ENCODE results near the gene PAFAH1B1. TPM values are rescaled to one million over a fixed set of nuclear protein-coding genes. Genes with fewer than 3 reads are reported as not detected.
"Not testable (repeated sequence)": the region's sequence is repeated elsewhere in the genome, so short reads cannot be mapped to it uniquely, and the experiment has no call there.

Gene PAFAH1B1
- total and polyA plus RNA-seq, 4 donors = 121 to 334 (median 230) TPM

GRCh38 chr17:2649191-2649590, 55.7 kb downstream of the PAFAH1B1 start:
- Histone ChIP-seq H3K27ac (ENCODE audit: low read depth, low read length) (no peak overlapping the region), H3K27me3 (ENCODE audit: control insufficient read depth, insufficient read depth, low read length) (no peaks in the 10 kb centered on the region), H3K4me3 (ENCODE audit: low read depth, low read length) (no peak overlapping the region), H3K36me3 (ENCODE audit: control insufficient read depth, insufficient read depth, low read length) (peaks cover 15% of the 10 kb centered on the region), H3K9me3 (ENCODE audit: control insufficient read depth, insufficient read depth, low read length) (no peaks in the 10 kb centered on the region), H3K4me1 (ENCODE audit: control insufficient read depth, insufficient read depth, low read length) (no peaks in the 10 kb centered on the region)
- DNase-seq (ENCODE audit: low read depth in 4 of 6, low spot score in 6 of 6) = no peak
- 100% methylated on average over 2 of the region's 11 CpGs for WGBS (ENCODE audit: insufficient coverage)

GRCh38 chr17:2652911-2653310, 59.5 kb downstream of the PAFAH1B1 start:
- H3K27me3 ChIP-seq (ENCODE audit: control insufficient read depth, insufficient read depth, low read length); H3K4me1 ChIP-seq (ENCODE audit: control insufficient read depth, insufficient read depth, low read length); H3K9me3 ChIP-seq (ENCODE audit: control insufficient read depth, insufficient read depth, low read length); H3K27ac ChIP-seq (ENCODE audit: low read depth, low read length); H3K4me3 ChIP-seq (ENCODE audit: low read depth, low read length); DNase-seq (ENCODE audit: low read depth in 4 of 6, low spot score in 6 of 6): not testable (repeated sequence)
- WGBS (ENCODE audit: insufficient coverage) = no CpG with 5 or more reads among the region's 3 CpGs
- peaks cover 14% of the 10 kb centered on the region for H3K36me3 ChIP-seq (ENCODE audit: control insufficient read depth, insufficient read depth, low read length)

- Histone ChIP-seq H3K36me3 (ENCODE audit: control insufficient read depth, insufficient read depth, low read length) (peaks cover 7% of the 10 kb centered on the region), H3K27me3 (ENCODE audit: control insufficient read depth, insufficient read depth, low read length) (no peaks in the 10 kb centered on the region), H3K4me1 (ENCODE audit: control insufficient read depth, insufficient read depth, low read length) (peaks cover 3% of the 10 kb centered on the region), H3K9me3 (ENCODE audit: control insufficient read depth, insufficient read depth, low read length) (no peaks in the 10 kb centered on the region), H3K27ac (ENCODE audit: low read depth, low read length) (no peak overlapping the region), H3K4me3 (ENCODE audit: low read depth, low read length) (no peak overlapping the region)
- DNase-seq (ENCODE audit: low read depth in 4 of 6, low spot score in 6 of 6) = no peak
- WGBS (ENCODE audit: insufficient coverage) = 60% methylated on average over 2 of the region's 7 CpGs
These were observed 62.1 kb downstream of the PAFAH1B1 start for GRCh38 chr17:2655546-2655945.

- H3K27ac ChIP-seq (ENCODE audit: low read depth, low read length) = no peak overlapping the region
- no CpG with 5 or more reads among the region's 1 CpG for WGBS (ENCODE audit: insufficient coverage)
- H3K36me3 ChIP-seq (ENCODE audit: control insufficient read depth, insufficient read depth, low read length) = peaks cover 7% of the 10 kb centered on the region
- peaks cover 3% of the 10 kb centered on the region for H3K4me1 ChIP-seq (ENCODE audit: control insufficient read depth, insufficient read depth, low read length)
- DNase-seq (ENCODE audit: low read depth in 4 of 6, low spot score in 6 of 6) = no peak
- H3K4me3 ChIP-seq (ENCODE audit: low read depth, low read length) = no peak overlapping the region
- H3K9me3 ChIP-seq (ENCODE audit: control insufficient read depth, insufficient read depth, low read length) = peaks cover 1% of the 10 kb centered on the region
- no peaks in the 10 kb centered on the region for H3K27me3 ChIP-seq (ENCODE audit: control insufficient read depth, insufficient read depth, low read length)
These were observed 62.8 kb downstream of the PAFAH1B1 start for GRCh38 chr17:2656283-2656682.

- WGBS (ENCODE audit: insufficient coverage) = 93% methylated on average over 3 of the region's 8 CpGs
These were observed 65.9 kb downstream of the PAFAH1B1 start for GRCh38 chr17:2659337-2659736.

GRCh38 chr17:2660410-2660809, 67.0 kb downstream of the PAFAH1B1 start:
- no CpG with 5 or more reads among the region's 4 CpGs for WGBS (ENCODE audit: insufficient coverage)

More at GRCh38 chr17:2659337-2659736, 65.9 kb downstream of the PAFAH1B1 start:
- not testable (repeated sequence) for H3K36me3 ChIP-seq (ENCODE audit: control insufficient read depth, insufficient read depth, low read length); H3K27ac ChIP-seq (ENCODE audit: low read depth, low read length); H3K27me3 ChIP-seq (ENCODE audit: control insufficient read depth, insufficient read depth, low read length); H3K4me3 ChIP-seq (ENCODE audit: low read depth, low read length); DNase-seq (ENCODE audit: low read depth in 4 of 6, low spot score in 6 of 6); H3K4me1 ChIP-seq (ENCODE audit: control insufficient read depth, insufficient read depth, low read length); H3K9me3 ChIP-seq (ENCODE audit: control insufficient read depth, insufficient read depth, low read length)

GRCh38 chr17:2672026-2672425, 78.6 kb downstream of the PAFAH1B1 start:
- WGBS (ENCODE audit: insufficient coverage) = no CpG with 5 or more reads among the region's 5 CpGs
- Histone ChIP-seq H3K4me1 (ENCODE audit: control insufficient read depth, insufficient read depth, low read length) (no peaks in the 10 kb centered on the region), H3K36me3 (ENCODE audit: control insufficient read depth, insufficient read depth, low read length) (peaks cover 61% of the 10 kb centered on the region), H3K27ac (ENCODE audit: low read depth, low read length) (no peak overlapping the region), H3K9me3 (ENCODE audit: control insufficient read depth, insufficient read depth, low read length) (no peaks in the 10 kb centered on the region), H3K27me3 (ENCODE audit: control insufficient read depth, insufficient read depth, low read length) (no peaks in the 10 kb centered on the region), H3K4me3 (ENCODE audit: low read depth, low read length) (no peak overlapping the region)
- no peak for DNase-seq (ENCODE audit: low read depth in 4 of 6, low spot score in 6 of 6)

More at GRCh38 chr17:2660410-2660809, 67.0 kb downstream of the PAFAH1B1 start:
- H3K36me3 ChIP-seq (ENCODE audit: control insufficient read depth, insufficient read depth, low read length); H3K9me3 ChIP-seq (ENCODE audit: control insufficient read depth, insufficient read depth, low read length); H3K4me3 ChIP-seq (ENCODE audit: low read depth, low read length); H3K27me3 ChIP-seq (ENCODE audit: control insufficient read depth, insufficient read depth, low read length); H3K27ac ChIP-seq (ENCODE audit: low read depth, low read length); H3K4me1 ChIP-seq (ENCODE audit: control insufficient read depth, insufficient read depth, low read length); DNase-seq (ENCODE audit: low read depth in 4 of 6, low spot score in 6 of 6): not testable (repeated sequence)

- peaks cover 47% of the 10 kb centered on the region for H3K36me3 ChIP-seq (ENCODE audit: control insufficient read depth, insufficient read depth, low read length)
- not testable (repeated sequence) for H3K27ac ChIP-seq (ENCODE audit: low read depth, low read length); H3K27me3 ChIP-seq (ENCODE audit: control insufficient read depth, insufficient read depth, low read length); DNase-seq (ENCODE audit: low read depth in 4 of 6, low spot score in 6 of 6); H3K4me1 ChIP-seq (ENCODE audit: control insufficient read depth, insufficient read depth, low read length); H3K4me3 ChIP-seq (ENCODE audit: low read depth, low read length); H3K9me3 ChIP-seq (ENCODE audit: control insufficient read depth, insufficient read depth, low read length)
- 100% methylated on average over 1 of the region's 1 CpG for WGBS (ENCODE audit: insufficient coverage)
These were observed 85.8 kb downstream of the PAFAH1B1 start for GRCh38 chr17:2679247-2679646.

- Histone ChIP-seq H3K4me1 (ENCODE audit: control insufficient read depth, insufficient read depth, low read length) (peaks cover 7% of the 10 kb centered on the region), H3K36me3 (ENCODE audit: control insufficient read depth, insufficient read depth, low read length) (peaks cover 48% of the 10 kb centered on the region), H3K9me3 (ENCODE audit: control insufficient read depth, insufficient read depth, low read length) (no peaks in the 10 kb centered on the region), H3K4me3 (ENCODE audit: low read depth, low read length) (no peak overlapping the region), H3K27ac (ENCODE audit: low read depth, low read length) (no peak overlapping the region), H3K27me3 (ENCODE audit: control insufficient read depth, insufficient read depth, low read length) (no peaks in the 10 kb centered on the region)
- no peak for DNase-seq (ENCODE audit: low read depth in 4 of 6, low spot score in 6 of 6)
- 83% methylated on average over 1 of the region's 2 CpGs for WGBS (ENCODE audit: insufficient coverage)
These were observed 87.5 kb downstream of the PAFAH1B1 start for GRCh38 chr17:2680961-2681360.

GRCh38 chr17:2681650-2682049, 88.2 kb downstream of the PAFAH1B1 start:
- Histone ChIP-seq H3K27ac (ENCODE audit: low read depth, low read length) (no peak overlapping the region), H3K27me3 (ENCODE audit: control insufficient read depth, insufficient read depth, low read length) (no peaks in the 10 kb centered on the region)

More at GRCh38 chr17:2681650-2682049, 88.2 kb downstream of the PAFAH1B1 start:
- H3K36me3 ChIP-seq (ENCODE audit: control insufficient read depth, insufficient read depth, low read length) = peaks cover 47% of the 10 kb centered on the region
- H3K9me3 ChIP-seq (ENCODE audit: control insufficient read depth, insufficient read depth, low read length) = no peaks in the 10 kb centered on the region
- DNase-seq (ENCODE audit: low read depth in 4 of 6, low spot score in 6 of 6) = no peak
- H3K4me3 ChIP-seq (ENCODE audit: low read depth, low read length) = no peak overlapping the region
- peaks cover 12% of the 10 kb centered on the region for H3K4me1 ChIP-seq (ENCODE audit: control insufficient read depth, insufficient read depth, low read length)
- WGBS (ENCODE audit: insufficient coverage) = no CpG with 5 or more reads among the region's 7 CpGs

All from spinal cord (tissue), 10 donors.